Hematopoietic multipotent progenitor cell treated with erythropoietin and hydrocortisone succinate and interleukin-3 and kit ligand, for 17 days (in vitro differentiated cells): ENCODE data around the gene MKRN2.
"Not testable (repeated sequence)": the region's sequence is repeated elsewhere in the genome, so short reads cannot be mapped to it uniquely, and the experiment has no call there.

Experiments used
- DNase-seq: peaks from one replicate; pipeline ENCODE4 v3.0.0-alpha.2; 2015; ENCODE audit warnings: low spot score

The MKRN2 gene, protein sequence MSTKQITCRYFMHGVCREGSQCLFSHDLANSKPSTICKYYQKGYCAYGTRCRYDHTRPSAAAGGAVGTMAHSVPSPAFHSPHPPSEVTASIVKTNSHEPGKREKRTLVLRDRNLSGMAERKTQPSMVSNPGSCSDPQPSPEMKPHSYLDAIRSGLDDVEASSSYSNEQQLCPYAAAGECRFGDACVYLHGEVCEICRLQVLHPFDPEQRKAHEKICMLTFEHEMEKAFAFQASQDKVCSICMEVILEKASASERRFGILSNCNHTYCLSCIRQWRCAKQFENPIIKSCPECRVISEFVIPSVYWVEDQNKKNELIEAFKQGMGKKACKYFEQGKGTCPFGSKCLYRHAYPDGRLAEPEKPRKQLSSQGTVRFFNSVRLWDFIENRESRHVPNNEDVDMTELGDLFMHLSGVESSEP

DNA sequence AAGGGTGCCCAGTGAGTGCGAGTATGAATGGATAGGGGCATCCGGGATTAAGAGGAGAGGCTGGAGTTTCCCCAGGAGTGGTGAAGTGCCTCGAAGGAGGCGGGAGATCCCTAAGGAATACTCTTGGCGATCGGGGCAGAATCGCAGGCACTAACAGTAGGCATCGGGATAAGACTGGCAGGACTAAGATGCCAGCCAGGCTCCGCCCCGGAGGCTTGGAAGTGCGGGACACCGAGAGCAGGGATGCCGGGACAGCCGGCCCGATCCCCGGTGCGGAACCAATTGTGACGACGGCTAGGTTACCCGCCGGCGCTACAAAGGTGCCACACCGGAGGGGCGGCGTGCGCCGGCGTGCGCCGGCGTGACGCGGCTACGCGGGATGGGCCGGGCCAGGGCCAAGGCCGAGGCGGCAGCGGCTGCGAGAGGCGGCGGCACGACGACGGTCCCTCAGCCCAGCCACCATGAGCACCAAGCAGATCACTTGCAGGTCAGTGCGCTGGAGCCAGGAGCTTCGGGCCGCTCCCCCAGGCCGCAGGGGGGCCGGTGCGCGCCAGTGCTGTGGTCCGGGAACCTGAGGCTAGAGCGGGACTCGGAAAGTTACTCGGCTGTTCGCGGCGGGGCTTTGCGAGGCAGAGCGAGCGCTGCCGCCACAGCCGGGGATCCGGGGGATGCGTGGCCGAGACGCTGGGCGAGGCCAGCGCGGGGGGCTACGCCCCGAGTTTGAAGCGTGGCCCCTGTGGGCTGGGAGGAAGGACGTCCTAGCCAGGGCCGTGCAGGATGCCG, at the start of gene MKRN2:
Gene MKRN2 (plus strand): TSS at position 398 of the 783 bp plus-strand sequence. CDS start 64 bp downstream, at position 462.
- DNase-seq, result peak; percentile 89

DNA sequence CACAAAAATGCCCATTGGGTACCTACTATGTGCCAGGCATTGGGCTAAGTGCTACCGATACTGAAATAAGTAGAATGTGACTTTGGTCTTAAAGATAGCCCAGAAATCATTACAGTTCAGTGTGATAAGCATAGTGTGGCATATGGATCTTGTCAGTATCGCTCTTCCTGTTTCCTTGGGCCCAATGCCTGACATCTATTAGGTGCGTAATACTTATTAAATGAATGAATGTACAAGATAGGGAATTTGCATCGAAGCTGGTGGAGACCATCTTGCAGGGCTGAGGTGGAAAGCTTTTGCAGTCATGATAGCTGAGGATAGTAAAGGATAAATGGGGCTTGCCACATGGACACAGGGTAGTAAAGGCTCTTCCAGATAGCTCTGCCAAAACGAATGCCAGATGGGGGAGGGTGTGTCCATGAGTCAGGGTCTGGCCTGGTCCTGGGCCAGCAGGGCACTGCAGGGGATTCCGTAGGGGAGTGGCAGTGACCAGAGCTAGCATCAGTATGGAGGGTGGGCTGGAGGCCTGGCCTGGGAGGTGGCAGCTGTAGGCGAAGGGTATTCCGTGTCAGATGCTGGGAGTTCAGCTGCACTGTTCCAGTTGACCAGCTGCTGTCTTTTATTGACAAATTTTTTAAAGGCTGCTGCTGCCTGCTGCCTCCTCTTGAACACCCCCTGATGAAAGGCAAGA, 49.2 kb upstream of the MKRN2 start:
- no peak for DNase-seq

DNA sequence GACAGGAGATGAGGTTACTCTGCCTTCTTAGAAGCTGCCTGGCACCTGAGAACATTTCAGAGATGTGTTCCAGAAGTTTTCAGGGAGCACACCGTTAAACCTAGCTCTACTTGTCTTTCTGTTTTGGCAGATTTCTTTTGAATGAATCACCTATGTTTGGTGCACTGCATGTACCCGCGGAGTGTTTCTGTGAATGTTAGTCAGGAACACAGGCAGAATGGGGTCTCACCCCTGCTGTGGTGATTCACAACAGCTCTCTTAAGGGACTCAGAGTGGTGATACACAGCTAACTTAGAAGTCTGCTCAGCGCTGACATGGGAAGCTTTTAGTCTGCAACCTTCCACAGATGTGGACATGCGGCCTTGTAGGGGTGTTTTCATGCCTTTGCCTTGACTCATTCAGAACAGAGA, 48.6 kb upstream of the MKRN2 start:
- DNase-seq, result no peak

DNA sequence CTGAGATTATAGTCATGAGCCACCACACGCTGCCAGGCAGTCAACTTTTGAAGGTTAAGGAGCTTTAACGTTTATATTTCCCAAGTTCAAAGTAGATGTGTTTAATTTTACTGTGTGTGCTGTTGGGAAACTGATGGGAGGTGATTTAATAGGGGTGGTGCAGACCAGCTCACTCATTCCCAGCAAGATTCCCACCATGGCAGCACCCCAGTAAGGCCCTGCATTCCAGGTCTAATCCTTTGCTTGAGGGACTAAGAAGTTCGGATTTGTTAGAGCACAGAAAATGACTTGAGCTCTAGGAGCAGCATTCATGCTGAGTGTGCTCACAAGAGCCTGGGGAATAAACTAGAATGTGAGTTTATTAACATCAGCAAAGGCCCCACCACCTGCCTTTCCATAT, 47.4 kb upstream of the MKRN2 start:
- DNase-seq, result no peak

DNA sequence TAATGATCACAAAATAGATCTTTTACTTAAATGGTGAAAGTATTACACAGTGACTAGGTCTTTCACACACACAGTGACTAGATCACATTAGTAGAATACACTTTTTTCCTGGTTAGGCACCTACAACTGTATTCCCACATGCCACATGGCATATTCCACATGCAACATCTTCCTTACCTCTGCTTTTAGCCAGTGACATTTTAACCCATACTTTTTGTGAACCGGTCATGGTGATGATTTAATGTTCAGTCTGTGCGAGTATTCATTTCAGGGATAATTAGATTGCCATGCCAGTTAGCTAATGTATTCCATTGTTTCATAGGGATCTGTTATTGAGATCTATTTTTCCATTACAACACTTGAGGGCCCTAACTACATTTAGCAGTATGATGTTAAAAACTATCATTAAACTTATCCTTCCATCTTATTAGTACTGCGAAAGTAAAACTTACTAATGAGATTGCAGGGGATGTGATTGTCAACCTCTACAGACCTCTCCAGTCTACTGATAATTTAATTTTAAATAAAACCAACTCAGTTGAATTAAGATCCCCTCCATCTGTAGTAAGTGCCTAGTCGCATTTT, 44.3 kb upstream of the MKRN2 start:
- no peak for DNase-seq

DNA sequence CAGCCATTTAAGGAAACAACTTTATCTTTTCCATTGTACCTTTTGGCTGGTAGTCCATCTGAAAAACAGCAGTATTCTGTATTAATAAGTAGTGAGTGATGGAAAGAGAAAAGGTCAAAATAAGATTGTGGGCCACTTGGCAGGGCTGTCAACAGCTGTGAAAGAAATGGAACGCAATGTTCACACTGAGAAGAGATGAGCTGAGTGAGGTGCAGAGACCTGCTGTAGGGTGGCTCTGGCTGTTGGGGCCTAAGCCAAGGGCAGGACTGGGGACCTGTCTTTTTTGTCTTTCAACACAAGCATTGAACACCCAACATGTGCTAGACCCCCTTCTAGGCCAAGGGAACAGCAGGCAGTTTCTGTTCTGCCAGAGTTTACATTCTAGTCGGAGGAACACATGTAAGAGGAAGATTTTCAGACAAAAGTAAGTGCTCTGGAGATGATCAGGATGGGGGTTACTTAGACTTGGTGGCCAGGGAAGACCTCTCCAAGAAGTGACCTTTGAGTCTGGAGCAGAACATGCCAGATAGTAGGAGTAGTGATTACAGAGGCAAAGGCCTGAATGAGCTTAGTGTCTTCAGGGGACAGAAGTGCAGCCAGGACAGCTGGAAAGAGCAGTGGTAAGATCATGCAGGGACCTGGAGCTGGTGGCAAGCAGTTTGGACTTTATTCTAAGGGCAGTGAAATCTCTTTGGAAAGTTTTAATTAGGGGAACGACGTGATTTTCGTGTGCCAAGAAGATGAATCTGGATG, 43.0 kb upstream of the MKRN2 start:
- no peak for DNase-seq

DNA sequence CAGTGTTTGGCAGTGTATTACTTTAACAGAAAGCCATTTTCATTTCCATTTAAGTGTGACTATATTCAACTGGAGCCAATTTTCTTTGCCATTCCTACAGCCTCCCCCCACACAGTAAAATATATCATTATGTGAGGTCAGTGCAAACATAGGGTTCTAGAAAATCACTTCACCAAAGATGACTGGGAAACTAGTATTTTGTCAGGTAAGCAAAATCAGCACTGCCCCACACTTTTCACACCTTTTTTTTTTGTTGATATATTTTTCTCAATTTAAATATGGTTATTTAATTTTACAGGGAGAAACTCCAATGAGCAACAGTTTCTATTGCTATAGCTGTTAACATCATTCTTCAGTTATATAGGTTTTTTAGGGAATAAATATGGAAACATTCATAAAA, 41.3 kb upstream of the MKRN2 start:
- DNase-seq, result no peak

DNA sequence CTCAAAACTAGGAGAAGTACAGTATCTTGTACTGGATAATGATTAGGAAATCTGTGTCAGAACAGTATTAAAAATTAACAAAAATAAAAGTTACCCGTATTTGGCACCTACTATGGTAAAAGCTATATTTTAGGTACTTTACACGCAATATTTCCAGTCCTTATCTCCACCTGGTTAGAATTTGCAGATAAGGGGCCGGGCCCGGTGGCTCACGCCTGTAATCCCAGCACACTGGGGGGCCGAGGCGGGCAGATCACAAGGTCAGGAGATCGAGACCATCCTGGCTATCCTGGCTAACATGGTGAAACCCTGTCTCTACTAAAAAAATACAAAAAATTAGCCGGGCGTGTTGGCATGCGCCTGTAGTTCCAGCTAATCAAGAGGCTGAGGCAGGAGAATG, 40.0 kb upstream of the MKRN2 start:
- DNase-seq, result no peak

DNA sequence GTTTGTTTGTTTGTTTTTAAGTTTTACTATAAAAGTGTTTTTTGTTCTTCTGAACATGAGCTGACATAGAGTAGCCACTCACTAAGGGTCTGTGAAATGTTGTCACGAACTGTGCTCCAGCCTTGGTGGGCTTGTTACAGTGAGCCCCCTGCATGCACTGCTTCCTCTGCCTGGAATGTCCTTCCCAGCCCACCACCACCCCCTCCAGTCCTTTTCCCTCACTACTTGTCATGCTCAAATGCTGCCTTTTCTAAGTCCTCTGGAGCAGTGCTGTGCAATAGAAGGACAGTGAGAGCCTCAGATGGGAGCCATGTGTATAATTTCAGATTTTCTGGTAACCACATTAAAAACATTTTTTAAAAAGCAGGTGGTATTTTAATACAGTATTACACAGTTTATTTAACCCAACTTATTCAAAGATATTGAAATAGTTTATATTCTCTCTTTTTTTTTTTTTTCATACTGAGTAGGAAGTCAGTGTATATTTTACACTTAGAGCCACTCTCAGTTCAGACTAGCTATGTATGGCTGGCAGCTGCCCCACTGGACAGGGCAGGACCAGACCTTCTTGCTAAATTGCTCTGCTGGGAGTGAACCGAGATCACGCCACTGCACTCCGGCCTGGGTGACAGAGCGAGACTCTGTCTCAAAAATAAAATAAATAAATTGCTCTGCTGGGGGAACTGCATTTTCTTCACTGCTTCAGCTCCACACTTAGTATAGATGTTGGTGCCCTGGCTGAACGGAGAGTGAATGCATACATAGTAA, 38.4 kb upstream of the MKRN2 start:
- DNase-seq, result no peak

DNA sequence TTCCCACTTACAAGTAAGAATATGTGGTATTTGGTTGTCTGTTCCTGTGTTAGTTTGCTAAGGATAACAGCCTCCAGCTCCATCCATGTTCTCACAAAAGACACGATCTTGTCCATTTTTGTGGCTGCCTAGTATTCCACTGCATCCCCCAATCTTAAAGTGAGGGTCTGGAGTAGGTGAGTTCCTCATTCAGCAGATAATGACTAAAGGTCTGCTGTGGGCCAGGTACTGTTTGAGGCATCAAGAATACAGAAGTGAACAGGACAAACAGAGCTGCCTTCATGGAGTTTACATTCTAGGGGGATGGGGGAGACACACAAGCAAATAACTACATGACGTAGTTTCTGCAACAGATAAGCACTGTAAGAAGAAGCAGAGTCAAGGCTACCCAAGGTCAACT, 35.9 kb upstream of the MKRN2 start:
- no peak for DNase-seq

DNA sequence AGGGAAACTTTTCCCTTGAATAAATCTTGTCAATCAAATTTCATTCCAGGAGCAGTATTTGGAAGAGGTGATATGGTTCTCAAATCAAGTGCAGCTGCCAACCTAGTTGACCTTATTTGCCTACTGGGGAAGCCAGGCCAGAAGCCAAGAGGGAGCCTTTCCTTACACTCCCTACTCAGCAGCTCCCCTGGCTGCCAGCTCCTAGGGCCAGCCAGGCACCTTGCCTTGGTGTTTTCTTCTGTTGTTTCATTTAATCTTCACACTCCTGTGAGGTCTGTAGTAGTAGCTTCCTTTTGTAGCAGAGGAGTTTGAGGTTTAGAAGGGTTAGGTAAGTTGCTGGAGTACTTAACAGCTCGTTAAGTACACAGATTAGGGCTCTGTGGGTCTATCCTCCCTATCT, 34.2 kb upstream of the MKRN2 start:
- no peak for DNase-seq

DNA sequence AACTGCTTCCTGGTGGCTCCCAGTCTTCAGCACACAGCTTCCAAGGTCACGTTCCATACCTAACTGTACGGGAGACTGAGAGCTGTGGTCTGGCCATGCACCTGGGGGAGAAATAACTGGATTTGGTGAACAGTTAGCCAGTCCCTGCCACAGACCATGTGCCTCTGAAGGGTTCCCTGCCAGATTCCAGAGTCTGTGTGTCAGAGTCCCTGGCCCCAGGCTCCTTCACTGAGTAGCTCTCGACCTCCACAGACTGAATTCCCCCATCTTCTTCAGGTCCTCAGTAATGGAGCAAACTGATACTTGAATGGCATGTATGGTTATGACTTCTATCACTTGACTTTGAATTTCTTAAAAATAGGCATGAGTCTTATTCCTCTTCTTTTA, 29.1 kb upstream of the MKRN2 start:
- no peak for DNase-seq

DNA sequence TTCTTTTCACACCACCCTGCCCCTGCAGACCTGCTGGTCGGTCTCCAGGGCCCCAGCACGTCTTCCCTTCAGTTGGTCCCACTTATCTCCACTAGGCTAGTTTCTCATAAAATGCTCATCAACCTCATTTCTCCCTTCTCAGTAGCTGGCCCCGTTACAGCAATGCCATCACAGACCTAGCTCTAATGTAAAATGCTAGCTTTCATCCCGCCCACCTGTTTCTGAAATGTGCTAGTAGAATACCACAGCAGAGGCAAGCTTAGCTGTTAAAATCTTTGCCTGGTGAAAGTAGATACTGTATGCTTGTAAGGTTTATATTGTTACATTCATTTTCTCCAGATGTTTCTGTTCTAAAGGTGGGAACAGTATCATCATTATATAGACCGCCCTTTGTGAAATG, 24.7 kb upstream of the MKRN2 start:
- DNase-seq, result no peak

DNA sequence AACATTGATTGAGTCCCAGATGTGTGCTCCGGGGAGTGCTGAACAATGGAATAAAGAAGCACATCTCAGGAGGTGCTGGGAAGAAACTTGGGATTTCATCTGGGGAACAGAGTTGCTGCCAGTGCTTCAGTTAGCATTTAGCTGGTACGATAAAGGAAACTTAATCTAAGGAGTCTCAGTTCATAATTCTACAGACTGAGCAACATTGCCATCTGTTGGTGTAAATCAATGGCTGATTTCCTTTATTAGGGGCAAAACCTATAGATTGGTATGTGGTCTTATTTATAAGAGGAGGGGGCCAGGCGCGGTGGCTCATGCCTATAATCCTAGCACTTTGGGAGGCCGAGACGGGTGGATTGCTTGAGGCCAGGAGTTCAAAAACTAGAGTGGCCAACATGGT, 20.5 kb upstream of the MKRN2 start:
- no peak for DNase-seq

DNA sequence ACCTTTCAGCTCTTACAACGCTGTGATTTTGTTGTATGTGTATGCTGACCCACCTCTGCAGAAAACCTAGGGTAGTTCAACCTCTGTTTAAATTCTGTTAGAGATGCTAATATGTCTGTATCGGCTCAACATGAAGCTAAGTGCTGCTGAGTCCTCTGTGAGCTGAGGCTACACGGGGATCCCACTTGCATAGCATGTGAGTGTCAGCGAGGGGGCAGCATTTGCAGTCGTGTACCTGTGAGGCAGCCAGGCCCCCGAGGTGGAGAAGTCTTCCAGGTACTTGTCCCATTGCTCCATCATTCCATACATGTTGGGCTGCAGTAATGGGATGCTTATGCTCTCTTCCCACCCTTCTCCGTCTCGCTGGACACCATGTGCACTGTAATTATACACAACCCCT, 15.3 kb upstream of the MKRN2 start:
- DNase-seq, result no peak

DNA sequence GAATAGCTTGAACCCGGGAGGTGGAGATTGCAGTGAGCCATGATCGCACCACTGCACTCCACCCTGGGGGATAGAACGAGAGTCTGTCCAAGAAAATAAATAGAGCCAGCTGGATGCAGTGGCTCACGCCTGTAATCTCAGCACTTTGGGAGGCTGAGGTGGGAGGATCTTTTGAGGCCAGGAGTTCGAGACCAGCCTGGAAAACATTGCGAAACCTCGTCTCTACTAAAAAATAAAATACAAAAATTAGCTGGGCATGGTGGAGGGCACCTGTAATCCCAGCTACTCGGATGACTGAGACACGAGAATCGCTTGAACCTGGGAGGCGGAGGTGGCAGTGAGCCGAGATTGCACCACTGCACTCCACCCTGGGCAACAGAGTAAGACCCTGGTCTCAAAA, 13.4 kb upstream of the MKRN2 start:
- not testable (repeated sequence) for DNase-seq

DNA sequence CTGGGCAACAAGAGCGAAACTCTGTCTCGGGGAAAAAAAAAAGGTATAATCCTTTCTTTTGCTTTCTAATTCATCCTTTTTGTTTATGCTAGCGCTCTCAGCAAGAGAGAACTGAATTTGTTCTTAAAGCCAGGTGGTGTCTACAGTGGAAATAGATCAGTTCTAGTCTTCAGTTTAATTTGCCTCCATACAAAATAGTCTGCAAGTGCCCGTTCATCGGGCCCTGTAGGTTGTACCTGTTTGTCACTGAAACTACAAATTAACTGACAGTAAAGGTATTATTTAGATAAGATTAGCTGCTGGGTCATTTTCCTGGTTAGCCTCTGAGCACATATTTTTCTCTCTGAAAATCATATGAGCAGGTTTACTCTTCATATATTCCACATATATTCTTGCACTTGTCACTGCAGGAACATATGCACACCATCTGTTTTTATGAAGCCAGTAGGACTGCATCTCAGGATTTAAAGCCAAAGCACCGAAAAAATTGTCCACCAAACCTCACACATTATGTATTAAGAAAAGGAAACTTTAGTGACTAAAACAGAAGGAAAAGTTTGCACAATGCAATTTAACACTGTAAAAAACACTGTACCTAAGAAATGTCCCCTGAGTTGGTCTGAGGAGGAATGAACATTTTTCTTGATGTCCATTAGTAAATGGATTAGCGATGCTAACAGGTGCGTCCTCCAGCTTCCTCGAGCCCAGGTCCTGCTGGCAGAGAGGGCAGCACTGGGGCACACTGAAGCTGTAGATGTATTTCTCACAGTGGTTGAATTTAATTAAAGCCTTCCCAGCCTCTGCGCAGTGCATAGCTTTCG, 12.0 kb upstream of the MKRN2 start:
- no peak for DNase-seq

DNA sequence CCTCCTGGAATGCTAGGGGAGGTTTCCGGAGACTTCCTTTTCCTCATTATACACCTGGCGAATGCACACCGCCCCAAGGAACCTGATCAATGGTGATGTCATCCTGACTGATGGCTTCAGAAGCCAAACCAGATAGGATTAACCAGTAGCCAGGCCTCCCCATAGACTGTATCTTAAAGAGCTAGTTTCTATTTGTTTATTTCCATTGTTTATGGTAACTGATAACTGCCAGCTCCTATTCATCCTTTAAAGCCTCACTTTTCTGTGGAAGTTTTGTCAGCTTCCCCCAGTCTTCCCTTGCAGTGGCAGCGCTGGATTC, 11.5 kb upstream of the MKRN2 start, which contains the start of gene MKRN2OS:
Gene MKRN2OS (minus strand): TSS at position 27 of the 319 bp plus-strand sequence. CDS start 35 bp downstream, outside the sequence.
- no peak for DNase-seq

DNA sequence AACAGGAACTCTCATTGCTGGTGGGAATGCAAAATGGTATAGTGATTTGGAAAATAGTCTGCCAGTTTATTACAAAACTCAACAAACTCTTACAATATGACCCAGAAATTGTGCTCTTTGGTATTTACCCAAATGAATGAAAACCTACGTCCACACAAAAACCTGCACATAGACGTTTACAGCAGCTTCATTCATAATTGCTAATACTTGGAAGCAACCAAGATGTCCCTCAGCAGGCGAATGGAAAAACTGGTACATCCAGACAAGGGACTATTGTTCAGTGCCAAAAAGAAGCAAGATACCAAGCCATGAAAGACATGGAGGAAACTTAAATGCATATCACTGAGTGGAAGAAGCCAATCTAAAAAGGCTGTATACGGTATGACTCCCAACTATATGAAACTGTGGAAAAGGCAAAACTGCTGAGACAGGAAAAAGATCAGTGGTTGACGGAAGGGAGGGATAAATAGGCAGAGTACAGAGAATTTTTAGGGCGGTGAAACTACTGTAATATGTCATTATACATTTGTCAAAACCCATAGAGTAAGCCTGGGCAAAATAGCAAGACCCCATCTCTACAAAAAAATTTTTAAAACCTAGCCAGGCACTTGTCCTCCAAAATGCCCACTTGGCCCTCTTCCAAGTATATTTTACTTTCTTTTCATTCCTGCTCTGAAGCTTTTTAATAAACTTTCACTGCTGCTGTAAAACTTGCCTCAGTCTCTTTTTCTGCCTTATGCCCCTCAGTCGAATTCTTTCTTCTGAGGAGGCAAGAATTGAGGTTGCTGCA, 6.7 kb upstream of the MKRN2 start:
- no peak for DNase-seq
